HepG2 (cell line): ENCODE data around the gene PLEKHA6. TPM values are rescaled to one million over a fixed set of nuclear protein-coding genes. Genes with fewer than 3 reads are reported as not detected.

Experiments
- BRCA1 ChIP-seq: sonication (generic); formaldehyde crosslinking; IDR thresholded peaks from 2 replicates; pipeline ENCODE4 v1.4.0; 2020; ENCODE audit warnings: missing genetic modification reagents
- ELF1 ChIP-seq: sonication (generic); formaldehyde crosslinking; IDR thresholded peaks from 2 replicates; pipeline ENCODE4 v1.4.0; 2020; ENCODE audit warnings: missing genetic modification reagents
- GTF3A ChIP-seq: sonication (generic); formaldehyde crosslinking; conservative IDR thresholded peaks from 2 replicates; pipeline ENCODE4 v1.4.0; 2020; ENCODE audit warnings: mild to moderate bottlenecking, missing genetic modification reagents
- HES4 ChIP-seq: sonication (generic); formaldehyde crosslinking; IDR thresholded peaks from 2 replicates; pipeline ENCODE4 v1.9.0; 2021; ENCODE audit warnings: mild to moderate bottlenecking, missing genetic modification reagents, borderline replicate concordance
- KDM4B ChIP-seq: sonication (generic); formaldehyde crosslinking; IDR thresholded peaks from 2 replicates; pipeline ENCODE4 v1.4.0; 2020; ENCODE audit warnings: missing genetic modification reagents
- MBNL3 ChIP-seq: fragments of 250-450 bp; sonication (Bioruptor Pico); conservative IDR thresholded peaks from 2 replicates; pipeline ENCODE4 v1.8.0; 2022; ENCODE audit warnings: mild to moderate bottlenecking, inconsistent platforms
- NCOR1 ChIP-seq: fragments of 200-600 bp; sonication (generic); IDR thresholded peaks from 2 replicates; pipeline ENCODE4 v1.7.0; 2017; ENCODE audit warnings: antibody characterized with exemption, low read length, borderline replicate concordance
- NR2C2 ChIP-seq: sonication (generic); formaldehyde crosslinking; IDR thresholded peaks from 2 replicates; pipeline ENCODE4 v1.4.0; 2020; ENCODE audit warnings: missing genetic modification reagents, mild to moderate bottlenecking, moderate library complexity, borderline replicate concordance
- SMC3 ChIP-seq: IDR thresholded peaks from 2 replicates; pipeline ENCODE4 v1.6.1; 2011; ENCODE audit warnings: low read length, improper control_type of control experiment
- SOX13 ChIP-seq, 3 experiments: fragments of 450-650 bp in 1 of 3; sonication (generic) in 1 of 3; formaldehyde crosslinking in 1 of 3; IDR thresholded peaks in 2 of 3; conservative IDR thresholded peaks in 1 of 3; 2 replicates each; pipeline versions ENCODE4 v1.5.0 to v1.6.1; 2016 to 2020; ENCODE audit warnings: antibody characterized with exemption in 1 of 3, mild to moderate bottlenecking in 1 of 3, missing compliant biosample characterization in 1 of 3, missing genetic modification reagents in 1 of 3, moderate library complexity in 1 of 3
- TOE1 ChIP-seq: sonication (generic); formaldehyde crosslinking; IDR thresholded peaks from 2 replicates; pipeline ENCODE4 v1.4.0; 2020; ENCODE audit warnings: mild to moderate bottlenecking, missing genetic modification reagents
- ZBTB33 ChIP-seq: sonication (generic); formaldehyde crosslinking; IDR thresholded peaks from 2 replicates; pipeline ENCODE4 v1.4.0; 2020; ENCODE audit warnings: missing genetic modification reagents
- ZFYVE20 ChIP-seq: sonication (generic); formaldehyde crosslinking; IDR thresholded peaks from 2 replicates; pipeline ENCODE4 v1.8.0; 2023; ENCODE audit warnings: low read depth, mild to moderate bottlenecking, moderate library complexity, missing genetic modification reagents, borderline replicate concordance
- ZNF205 ChIP-seq: IDR thresholded peaks from 2 replicates; pipeline ENCODE4 v1.6.1; 2018; ENCODE audit warnings: missing biosample characterization, missing genetic modification reagents
- ZNF3 ChIP-seq: IDR thresholded peaks from 2 replicates; pipeline ENCODE4 v1.7.0; 2017; ENCODE audit warnings: inconsistent platforms
- ZNF333 ChIP-seq: sonication (generic); formaldehyde crosslinking; IDR thresholded peaks from 2 replicates; pipeline ENCODE4 v1.4.0; 2020; ENCODE audit warnings: mild to moderate bottlenecking, missing genetic modification reagents, borderline replicate concordance
- ZNF607 ChIP-seq: sonication (generic); formaldehyde crosslinking; IDR thresholded peaks from 2 replicates; pipeline ENCODE4 v1.5.1; 2020; ENCODE audit warnings: missing genetic modification reagents, mild to moderate bottlenecking, borderline replicate concordance
- ZNF646 ChIP-seq: sonication (generic); formaldehyde crosslinking; IDR thresholded peaks from 2 replicates; pipeline ENCODE4 v1.9.0; 2021; ENCODE audit warnings: mild to moderate bottlenecking, missing genetic modification reagents
- ZNF83 ChIP-seq: sonication (generic); formaldehyde crosslinking; IDR thresholded peaks from 2 replicates; pipeline ENCODE4 v1.4.0; 2020; ENCODE audit warnings: missing genetic modification reagents, mild to moderate bottlenecking, borderline replicate concordance
- ZSCAN31 ChIP-seq: sonication (generic); formaldehyde crosslinking; IDR thresholded peaks from 2 replicates; pipeline ENCODE4 v1.5.0; 2020; ENCODE audit warnings: low read depth, mild to moderate bottlenecking, missing genetic modification reagents
- polyA plus RNA-seq, 8 experiments: library from polyadenylated mRNA; depleted of rRNA in 3 of 8; stranded (reverse) in 7 of 8; unstranded in 1 of 8; fragments of >200 nt; fragmentation: Illumina TruSeq in 4 of 8; extraction: Trizol in 4 of 8; gene quantifications; 2 replicates each; pipeline versions ENCODE4 v1.2.1 to v1.2.3, GENCODE V29; 2011 to 2016; ENCODE audit warnings: low read depth in 4 of 8, missing spikeins in 1 of 8, mixed read lengths in 1 of 8; ENCODE audit not compliant: insufficient read depth in 1 of 8
- total RNA-seq, 5 experiments: library from RNA; depleted of rRNA; stranded (reverse); fragments of >200 nt; fragmentation: Illumina TruSeq; extraction: Trizol; gene quantifications; 2 replicates each; pipeline ENCODE4 v1.2.3, GENCODE V29; 2016; ENCODE audit warnings: low read depth in 1 of 5

PLEKHA6 gene
- total and polyA plus RNA-seq, 2 of the 13 experiments (the other 11 are each of a cell fraction or from before 2014, with no cell fraction given) = 5.3 to 11.4 TPM

GRCh38 chr1:204213668-204214662 is 145.8 kb downstream of the PLEKHA6 start, which contains the start of gene GOLT1A (continued):
- TF ChIP-seq ZBTB33 (peak; percentile 12; the same call in 1 of the 2 replicates), ZNF3 (CRISPR knock-in tag) (no peak), NCOR1 (peak; percentile 80; the same call in 1 of the 2 replicates), ZNF646 (no peak), SMC3 (peak; percentile 92), NR2C2 (peak; percentile 90), GTF3A (CRISPR knock-in tag) (peak; percentile 75; the same call in 1 of the 2 replicates), ZFYVE20 (CRISPR knock-in tag) (no peak), ELF1 (CRISPR knock-in tag) (peak; percentile 76; the same call in 1 of the 2 replicates), HES4 (CRISPR knock-in tag) (peak; percentile 87), TOE1 (CRISPR knock-in tag) (no peak), ZNF607 (CRISPR knock-in tag) (peak; percentile 96; the same call in 1 of the 2 replicates), ZNF205 (CRISPR knock-in tag) (0 out of 2 replicates have a peak, but pooled peaks have one; percentile 44), ZNF83 (no peak), SOX13 (IDR thresholded peaks at IDR 0.05) (no peak), SOX13 (CRISPR knock-in tag; conservative IDR thresholded peaks at IDR 0.05 in 1 of 2, IDR thresholded peaks at IDR 0.05 in 1 of 2) (no peak; a peak in 1 of 4 replicates), ZNF333 (CRISPR knock-in tag) (0 out of 2 replicates have a peak, but pooled peaks have one; percentile 64), KDM4B (CRISPR knock-in tag) (peak; percentile 65), MBNL3 (CRISPR knock-in tag) (no peak), BRCA1 (CRISPR knock-in tag) (peak; percentile 87; the same call in 1 of the 2 replicates), ZSCAN31 (CRISPR knock-in tag) (peak; percentile 83; the same call in 1 of the 2 replicates)
